Thyroid gland (tissue), 4 donors: ENCODE results near the gene TOLLIP.

Experiments
- CTCF ChIP-seq, 6 experiments: fragments of 200-600 bp in 3 of 6; fragments of 450-650 bp in 3 of 6; sonication (generic) in 3 of 6; IDR thresholded peaks; one replicate each; pipeline ENCODE4 v1.5.1; 2016 to 2019; ENCODE audit warnings: antibody characterized with exemption in 6 of 6, mild to moderate bottlenecking in 2 of 6, inconsistent platforms in 1 of 6, moderate library complexity in 1 of 6
- POLR2A ChIP-seq, 2 donors: fragments of 450-650 bp; IDR thresholded peaks; one replicate each; pipeline ENCODE4 v1.6.1; 2017; ENCODE audit warnings: antibody characterized with exemption in 2 of 2, mild to moderate bottlenecking in 2 of 2, moderate library complexity in 1 of 2

GRCh38 chr11:1259076-1259461, 50.4 kb downstream of the TOLLIP start:
- TF ChIP-seq CTCF (IDR thresholded peaks at IDR 0.05) (no peak), POLR2A (IDR thresholded peaks at IDR 0.05) (no peak)
